Gastrocnemius medialis (tissue), 4 donors: Measurements from ENCODE around the gene CRYL1.

Source experiments
- POLR2A ChIP-seq, 2 donors: fragments of 450-650 bp; IDR thresholded peaks; one replicate each; pipeline ENCODE4 v1.6.1; 2017; ENCODE audit warnings: antibody characterized with exemption in 2 of 2, mild to moderate bottlenecking in 2 of 2, moderate library complexity in 2 of 2
- TF ChIP-seq, protein P1 (sequence below), 5 experiments: fragments of 450-650 bp in 3 of 5; fragments of 200-600 bp in 2 of 5; sonication (generic) in 2 of 5; IDR thresholded peaks in 4 of 5; conservative IDR thresholded peaks in 1 of 5; 1 replicate in 4 of 5; 2 replicates in 1 of 5; pipeline ENCODE4 v1.5.1; 2016 to 2019; ENCODE audit warnings: antibody characterized with exemption in 5 of 5, mild to moderate bottlenecking in 3 of 5, moderate library complexity in 3 of 5

DNA sequence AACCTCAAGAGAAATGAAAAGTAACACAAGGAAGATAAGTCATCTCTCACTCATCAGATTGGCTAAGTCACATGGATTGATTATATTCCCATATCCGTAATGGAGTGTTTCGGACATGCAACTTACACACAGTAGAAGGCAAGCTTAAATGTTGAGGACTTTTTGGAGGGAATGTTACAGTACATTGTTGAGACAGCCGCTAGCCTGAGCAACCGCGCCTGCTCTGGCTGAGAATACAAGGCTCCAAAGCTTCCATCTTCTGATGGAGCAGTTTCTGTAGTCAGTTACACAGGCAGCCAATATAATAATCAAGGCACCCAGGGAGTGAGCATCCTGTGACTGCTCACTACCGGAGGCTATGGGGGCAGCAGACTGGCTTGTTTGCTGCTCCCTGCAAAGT lies 1.0 kb upstream of the CRYL1 start:
- no peak for TF ChIP-seq POLR2A (IDR thresholded peaks at IDR 0.05)
- TF ChIP-seq, protein P1, sequence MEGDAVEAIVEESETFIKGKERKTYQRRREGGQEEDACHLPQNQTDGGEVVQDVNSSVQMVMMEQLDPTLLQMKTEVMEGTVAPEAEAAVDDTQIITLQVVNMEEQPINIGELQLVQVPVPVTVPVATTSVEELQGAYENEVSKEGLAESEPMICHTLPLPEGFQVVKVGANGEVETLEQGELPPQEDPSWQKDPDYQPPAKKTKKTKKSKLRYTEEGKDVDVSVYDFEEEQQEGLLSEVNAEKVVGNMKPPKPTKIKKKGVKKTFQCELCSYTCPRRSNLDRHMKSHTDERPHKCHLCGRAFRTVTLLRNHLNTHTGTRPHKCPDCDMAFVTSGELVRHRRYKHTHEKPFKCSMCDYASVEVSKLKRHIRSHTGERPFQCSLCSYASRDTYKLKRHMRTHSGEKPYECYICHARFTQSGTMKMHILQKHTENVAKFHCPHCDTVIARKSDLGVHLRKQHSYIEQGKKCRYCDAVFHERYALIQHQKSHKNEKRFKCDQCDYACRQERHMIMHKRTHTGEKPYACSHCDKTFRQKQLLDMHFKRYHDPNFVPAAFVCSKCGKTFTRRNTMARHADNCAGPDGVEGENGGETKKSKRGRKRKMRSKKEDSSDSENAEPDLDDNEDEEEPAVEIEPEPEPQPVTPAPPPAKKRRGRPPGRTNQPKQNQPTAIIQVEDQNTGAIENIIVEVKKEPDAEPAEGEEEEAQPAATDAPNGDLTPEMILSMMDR (IDR thresholded peaks at IDR 0.05 in 4 of 5, conservative IDR thresholded peaks at IDR 0.05 in 1 of 5) = no peak
